Measurements from ENCODE around the gene FLT3.
"Not testable (repeated sequence)": the region's sequence is repeated elsewhere in the genome, so short reads cannot be mapped to it uniquely, and the experiment has no call there.

The FLT3 gene

DNA sequence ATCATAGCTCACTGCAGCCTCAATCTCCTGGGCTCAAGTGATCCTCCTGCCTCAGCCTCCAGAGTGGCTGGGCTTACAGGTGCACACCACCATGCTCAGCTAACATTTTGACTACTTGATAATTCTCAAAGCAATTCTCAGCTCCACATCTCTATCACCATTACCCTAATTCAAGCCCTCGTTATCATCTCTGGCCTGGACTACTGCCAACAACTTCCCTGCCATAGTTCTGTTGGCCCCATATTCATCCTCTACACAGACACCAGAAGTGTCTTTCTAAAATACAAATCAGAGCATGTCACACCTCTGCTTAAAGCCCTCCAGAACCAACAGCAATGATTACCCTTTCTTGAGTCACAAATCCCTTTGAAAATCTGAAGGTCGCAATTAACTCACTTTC is 7.9 kb downstream of the FLT3 start (continued):
- TF ChIP-seq, protein P1, sequence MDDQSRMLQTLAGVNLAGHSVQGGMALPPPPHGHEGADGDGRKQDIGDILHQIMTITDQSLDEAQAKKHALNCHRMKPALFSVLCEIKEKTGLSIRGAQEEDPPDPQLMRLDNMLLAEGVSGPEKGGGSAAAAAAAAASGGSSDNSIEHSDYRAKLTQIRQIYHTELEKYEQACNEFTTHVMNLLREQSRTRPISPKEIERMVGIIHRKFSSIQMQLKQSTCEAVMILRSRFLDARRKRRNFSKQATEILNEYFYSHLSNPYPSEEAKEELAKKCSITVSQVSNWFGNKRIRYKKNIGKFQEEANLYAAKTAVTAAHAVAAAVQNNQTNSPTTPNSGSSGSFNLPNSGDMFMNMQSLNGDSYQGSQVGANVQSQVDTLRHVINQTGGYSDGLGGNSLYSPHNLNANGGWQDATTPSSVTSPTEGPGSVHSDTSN (CRISPR knock-in tag; IDR thresholded peaks at IDR 0.05), result no peak
- no peak for TF ChIP-seq ZSCAN16 (tag by site-specific recombination; IDR thresholded peaks at IDR 0.05)
- TF ChIP-seq ZNF335 (tag by site-specific recombination; conservative IDR thresholded peaks at IDR 0.05), result no peak
- TF ChIP-seq ZNF585B (tag by site-specific recombination; IDR thresholded peaks at IDR 0.05), result no peak

DNA sequence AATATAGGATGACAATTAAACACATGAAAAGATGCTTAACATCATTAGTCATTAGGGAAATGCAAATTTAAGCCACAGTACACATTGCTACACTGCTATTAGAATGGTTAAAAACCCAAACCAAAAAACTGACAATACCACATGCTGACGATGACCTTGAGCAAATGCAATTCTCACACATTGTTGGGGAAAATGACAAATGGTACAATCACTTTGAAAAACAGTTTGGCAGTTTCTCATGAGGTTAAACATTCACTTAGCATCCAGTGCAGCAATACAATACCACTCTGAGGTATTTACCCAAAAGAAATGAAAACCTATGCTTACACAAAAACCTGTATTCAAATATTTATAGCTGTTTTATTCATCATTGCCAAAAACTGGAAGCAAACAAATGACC is 11.3 kb downstream of the FLT3 start:
- H3K36me3 ChIP-seq (ENCODE audit: control insufficient read depth in 2 of 2, insufficient read depth in 1 of 2, low read length in 2 of 2), result no peaks in the 10 kb centered on the region
- CTCF ChIA-PET, result no interaction called here

DNA sequence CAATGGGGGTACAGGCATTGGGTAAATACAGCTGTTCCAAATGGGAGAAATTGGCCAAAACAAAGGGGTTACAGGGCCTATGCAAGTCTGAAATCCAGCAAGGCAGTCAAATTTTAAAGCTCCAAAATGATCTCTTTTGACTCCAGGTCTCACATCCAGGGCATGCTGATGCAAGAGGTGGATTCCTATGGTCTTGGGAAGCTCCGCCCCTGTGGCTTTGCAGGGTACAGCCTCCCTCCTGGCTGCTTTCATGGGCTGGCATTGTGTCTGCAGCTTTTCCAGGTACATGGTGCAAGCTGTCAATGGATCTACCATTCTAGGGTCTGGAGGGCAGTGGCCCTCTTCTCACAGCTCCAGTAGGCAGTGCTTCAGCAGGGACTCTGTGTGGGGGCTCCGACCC is 22.6 kb downstream of the FLT3 start:
- H3K4me3 ChIP-seq (ENCODE audit: low read depth, low read length); H3K9me3 ChIP-seq (ENCODE audit: control insufficient read depth, insufficient read depth, low read depth, low read length); CTCF ChIA-PET; POLR2A ChIA-PET; H3K36me3 ChIP-seq (ENCODE audit: control insufficient read depth in 2 of 2, insufficient read depth in 1 of 2, low read length in 2 of 2); H3K27ac ChIP-seq (ENCODE audit: extremely low read depth, low read depth, low read length); H3K4me1 ChIP-seq (ENCODE audit: control insufficient read depth, insufficient read depth, low read length): not testable (repeated sequence)

More for the DNA sequence above, 11.3 kb downstream of the FLT3 start:
- no peak overlapping the region for H3K4me3 ChIP-seq (ENCODE audit: low read depth, low read length)
- POLR2A ChIA-PET, result no interaction called here
- no peak for TF ChIP-seq ZSCAN30 (tag by site-specific recombination; IDR thresholded peaks at IDR 0.05)
- TF ChIP-seq ZNF776 (tag by site-specific recombination; IDR thresholded peaks at IDR 0.05; ENCODE audit: borderline replicate concordance), result no peak
- TF ChIP-seq ZNF560 (tag by site-specific recombination; IDR thresholded peaks at IDR 0.05; ENCODE audit: borderline replicate concordance), result no peak
- TF ChIP-seq ZNF571 (tag by site-specific recombination; IDR thresholded peaks at IDR 0.05), result no peak
- no peak for TF ChIP-seq OVOL3 (tag by site-specific recombination; IDR thresholded peaks at IDR 0.05)
- no peaks in the 10 kb centered on the region for H3K9me3 ChIP-seq (ENCODE audit: control insufficient read depth, insufficient read depth, low read depth, low read length)
- H3K27ac ChIP-seq (ENCODE audit: extremely low read depth, low read depth, low read length), result no peak overlapping the region
- H3K4me1 ChIP-seq (ENCODE audit: control insufficient read depth, insufficient read depth, low read length), result no peaks in the 10 kb centered on the region

DNA sequence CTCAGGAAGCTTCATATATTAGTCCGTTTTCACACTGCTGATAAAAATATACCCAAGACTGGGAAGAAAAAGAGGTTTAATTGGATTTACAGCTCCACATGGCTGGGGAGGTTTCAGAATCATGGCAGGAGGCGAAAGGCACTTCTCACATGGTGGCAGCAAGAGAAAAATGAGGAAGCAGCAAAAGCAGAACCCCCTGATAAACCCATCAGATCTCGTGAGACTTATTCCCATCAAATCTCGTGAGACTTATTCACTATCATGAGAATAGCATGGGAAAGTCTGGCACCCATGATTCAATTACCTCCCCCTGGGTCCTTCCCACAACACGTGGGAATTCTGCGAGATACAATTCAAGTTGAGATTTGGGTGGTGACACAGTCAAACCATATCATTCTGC is 23.1 kb downstream of the FLT3 start:
- no peak overlapping the region for H3K27ac ChIP-seq (ENCODE audit: extremely low read depth, low read depth, low read length)
- H3K4me1 ChIP-seq (ENCODE audit: control insufficient read depth, insufficient read depth, low read length), result no peaks in the 10 kb centered on the region
- no peak overlapping the region for H3K4me3 ChIP-seq (ENCODE audit: low read depth, low read length)
- CTCF ChIA-PET, result no interaction called here
- POLR2A ChIA-PET, result no interaction called here
- TF ChIP-seq SCRT1 (tag by site-specific recombination; IDR thresholded peaks at IDR 0.05; ENCODE audit: borderline replicate concordance) (no peak), ZNF132 (tag by site-specific recombination; IDR thresholded peaks at IDR 0.05; ENCODE audit: borderline replicate concordance) (no peak)
- no peaks in the 10 kb centered on the region for H3K9me3 ChIP-seq (ENCODE audit: control insufficient read depth, insufficient read depth, low read depth, low read length)
- no peaks in the 10 kb centered on the region for H3K36me3 ChIP-seq (ENCODE audit: control insufficient read depth in 2 of 2, insufficient read depth in 1 of 2, low read length in 2 of 2)

DNA sequence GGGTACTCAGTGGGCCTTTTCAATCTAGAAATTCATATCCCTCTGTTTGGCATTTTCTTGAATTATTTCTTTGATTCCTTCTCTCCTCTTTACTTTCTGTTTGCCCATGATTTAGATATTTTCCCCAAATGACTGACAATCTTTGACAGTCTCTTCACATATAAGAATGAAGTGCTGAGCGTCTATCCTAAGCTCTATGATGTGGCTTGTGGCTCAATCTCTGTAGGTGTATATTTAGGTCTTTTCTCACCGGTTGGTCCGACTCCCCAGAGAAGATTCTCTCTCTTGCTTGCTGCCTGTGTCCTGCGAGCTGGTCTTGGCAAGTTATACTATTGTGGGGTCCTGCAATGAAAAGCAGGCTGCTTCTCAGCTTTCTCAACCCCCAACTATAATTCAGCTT is 29.0 kb downstream of the FLT3 start:
- no peak overlapping the region for H3K27ac ChIP-seq (ENCODE audit: extremely low read depth, low read depth, low read length)
- H3K36me3 ChIP-seq (ENCODE audit: control insufficient read depth in 2 of 2, insufficient read depth in 1 of 2, low read length in 2 of 2), result no peaks in the 10 kb centered on the region
- ChIA-PET POLR2A (no interaction called here), CTCF (no interaction called here)
- no peak overlapping the region for H3K4me3 ChIP-seq (ENCODE audit: low read depth, low read length)
- H3K4me1 ChIP-seq (ENCODE audit: control insufficient read depth, insufficient read depth, low read length), result no peaks in the 10 kb centered on the region
- no peaks in the 10 kb centered on the region for H3K9me3 ChIP-seq (ENCODE audit: control insufficient read depth, insufficient read depth, low read depth, low read length)
- TF ChIP-seq, protein P2, sequence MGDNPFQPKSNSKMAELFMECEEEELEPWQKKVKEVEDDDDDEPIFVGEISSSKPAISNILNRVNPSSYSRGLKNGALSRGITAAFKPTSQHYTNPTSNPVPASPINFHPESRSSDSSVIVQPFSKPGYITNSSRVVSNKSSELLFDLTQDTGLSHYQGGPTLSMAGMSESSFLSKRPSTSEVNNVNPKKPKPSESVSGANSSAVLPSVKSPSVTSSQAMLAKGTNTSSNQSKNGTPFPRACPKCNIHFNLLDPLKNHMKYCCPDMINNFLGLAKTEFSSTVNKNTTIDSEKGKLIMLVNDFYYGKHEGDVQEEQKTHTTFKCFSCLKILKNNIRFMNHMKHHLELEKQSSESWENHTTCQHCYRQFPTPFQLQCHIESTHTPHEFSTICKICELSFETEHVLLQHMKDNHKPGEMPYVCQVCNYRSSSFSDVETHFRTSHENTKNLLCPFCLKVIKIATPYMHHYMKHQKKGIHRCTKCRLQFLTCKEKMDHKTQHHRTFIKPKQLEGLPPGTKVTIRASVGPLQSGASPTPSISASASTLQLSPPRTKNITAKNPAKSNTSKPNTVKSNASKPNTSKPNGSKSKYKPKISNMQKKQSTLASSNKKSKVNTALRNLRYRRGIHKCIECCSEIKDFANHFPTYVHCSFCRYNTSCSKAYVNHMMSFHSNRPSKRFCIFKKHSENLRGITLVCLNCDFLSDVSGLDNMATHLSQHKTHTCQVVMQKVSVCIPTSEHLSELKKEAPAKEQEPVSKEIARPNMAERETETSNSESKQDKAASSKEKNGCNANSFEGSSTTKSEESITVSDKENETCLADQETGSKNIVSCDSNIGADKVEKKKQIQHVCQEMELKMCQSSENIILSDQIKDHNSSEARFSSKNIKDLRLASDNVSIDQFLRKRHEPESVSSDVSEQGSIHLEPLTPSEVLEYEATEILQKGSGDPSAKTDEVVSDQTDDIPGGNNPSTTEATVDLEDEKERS (tag by site-specific recombination; IDR thresholded peaks at IDR 0.05), result no peak
- TF ChIP-seq OSR2 (tag by site-specific recombination; IDR thresholded peaks at IDR 0.05), result no peak
- TF ChIP-seq ZNF292 (tag by site-specific recombination; IDR thresholded peaks at IDR 0.05; ENCODE audit: borderline replicate concordance, low read depth), result no peak
- no peak for TF ChIP-seq ZNF521 (tag by site-specific recombination; IDR thresholded peaks at IDR 0.05)
- no peak for TF ChIP-seq YY1 (tag by site-specific recombination; IDR thresholded peaks at IDR 0.05)
- no peak for TF ChIP-seq ZNF530 (tag by site-specific recombination; IDR thresholded peaks at IDR 0.05; ENCODE audit: low read depth)
- no peak for TF ChIP-seq ZNF2 (tag by site-specific recombination; IDR thresholded peaks at IDR 0.05)
- TF ChIP-seq ZNF214 (tag by site-specific recombination; IDR thresholded peaks at IDR 0.05; ENCODE audit: borderline replicate concordance), result no peak
- no peak for TF ChIP-seq ZNF776 (tag by site-specific recombination; IDR thresholded peaks at IDR 0.05; ENCODE audit: borderline replicate concordance)
- TF ChIP-seq, protein P3, sequence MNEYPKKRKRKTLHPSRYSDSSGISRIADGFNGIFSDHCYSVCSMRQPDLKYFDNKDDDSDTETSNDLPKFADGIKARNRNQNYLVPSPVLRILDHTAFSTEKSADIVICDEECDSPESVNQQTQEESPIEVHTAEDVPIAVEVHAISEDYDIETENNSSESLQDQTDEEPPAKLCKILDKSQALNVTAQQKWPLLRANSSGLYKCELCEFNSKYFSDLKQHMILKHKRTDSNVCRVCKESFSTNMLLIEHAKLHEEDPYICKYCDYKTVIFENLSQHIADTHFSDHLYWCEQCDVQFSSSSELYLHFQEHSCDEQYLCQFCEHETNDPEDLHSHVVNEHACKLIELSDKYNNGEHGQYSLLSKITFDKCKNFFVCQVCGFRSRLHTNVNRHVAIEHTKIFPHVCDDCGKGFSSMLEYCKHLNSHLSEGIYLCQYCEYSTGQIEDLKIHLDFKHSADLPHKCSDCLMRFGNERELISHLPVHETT (tag by site-specific recombination; IDR thresholded peaks at IDR 0.05), result no peak
- no peak for TF ChIP-seq ZNF768 (tag by site-specific recombination; IDR thresholded peaks at IDR 0.05)
- no peak for TF ChIP-seq ZNF658 (tag by site-specific recombination; IDR thresholded peaks at IDR 0.05)
- no peak for TF ChIP-seq GFI1B (tag by site-specific recombination; IDR thresholded peaks at IDR 0.05)
- no peak for TF ChIP-seq SALL2 (tag by site-specific recombination; IDR thresholded peaks at IDR 0.05; ENCODE audit: borderline replicate concordance)
